ENCODE measurements around the gene PSMB2. TPM values are rescaled to one million over a fixed set of nuclear protein-coding genes. Genes with fewer than 3 reads are reported as not detected.
A peak's percentile ranks its signal among the peaks of the same experiment; 100 is the strongest.

The PSMB2 gene
- total and polyA plus RNA-seq, 2 experiments from 2014 or later = 29.0 to 106 TPM

GRCh38 chr1:35569936-35570335, 71.4 kb downstream of the PSMB2 start:
- no peak for TF ChIP-seq EZH2 (IDR thresholded peaks at IDR 0.05; ENCODE audit: insufficient read depth, poor library complexity, severe bottlenecking)
- TF ChIP-seq EZH2phosphoT487 (IDR thresholded peaks at IDR 0.05; ENCODE audit: insufficient read depth, low read depth) = no peak
- Histone ChIP-seq H3K4me2 (ENCODE audit: unreplicated experiment) (no peak overlapping the region), H3F3A (ENCODE audit: insufficient read depth) (peaks cover 10% of the 10 kb centered on the region)

GRCh38 chr1:35568975-35569395, 72.3 kb downstream of the PSMB2 start:
- Histone ChIP-seq H3K79me2 (ENCODE audit: insufficient read depth) (no peaks in the 10 kb centered on the region), H3F3A (ENCODE audit: insufficient read depth) (peaks cover 10% of the 10 kb centered on the region), H3K4me1 (ENCODE audit: insufficient read depth) (peaks cover 13% of the 10 kb centered on the region), H3K27me3 (replicated peaks; ENCODE audit: insufficient read depth) (no peaks in the 10 kb centered on the region), H3K36me3 (ENCODE audit: low read depth) (no peaks in the 10 kb centered on the region), H3K9ac (no peak overlapping the region), H2AFZ (no peak overlapping the region), H3K27ac (no peak overlapping the region), H4K20me1 (ENCODE audit: insufficient read depth) (no peaks in the 10 kb centered on the region), H3K9me3 (ENCODE audit: low read depth) (no peaks in the 10 kb centered on the region), H3K4me2 (ENCODE audit: unreplicated experiment) (no peak overlapping the region), H3K4me3 (no peak overlapping the region), H3K9me2 (ENCODE audit: insufficient read depth) (no peaks in the 10 kb centered on the region)
- in situ Hi-C loops (cut with MboI) = no loop called here
- WGBS, 2 experiments (ENCODE audit: low coverage in 1 of 2, low lambda C conversion rate in 2 of 2, missing lambda C conversion rate in 2 of 2) = 19 to 20% methylated on average over 4 of the region's 4 CpGs
- peak; percentile 79 for DNase-seq
- TF ChIP-seq EZH2phosphoT487 (IDR thresholded peaks at IDR 0.05; ENCODE audit: insufficient read depth, low read depth) = no peak
- no peak for TF ChIP-seq EZH2 (IDR thresholded peaks at IDR 0.05; ENCODE audit: insufficient read depth, poor library complexity, severe bottlenecking)

More at GRCh38 chr1:35569936-35570335, 71.4 kb downstream of the PSMB2 start:
- WGBS, 2 experiments (ENCODE audit: low coverage in 1 of 2, low lambda C conversion rate in 2 of 2, missing lambda C conversion rate in 2 of 2) = 47 to 62% methylated on average over 1 of the region's 1 CpG
- peaks cover 13% of the 10 kb centered on the region for H3K4me1 ChIP-seq (ENCODE audit: insufficient read depth)
- no peak overlapping the region for H3K4me3 ChIP-seq
- H3K79me2 ChIP-seq (ENCODE audit: insufficient read depth) = no peaks in the 10 kb centered on the region
- H3K9me3 ChIP-seq (ENCODE audit: low read depth) = no peaks in the 10 kb centered on the region
- no peak overlapping the region for H2AFZ ChIP-seq
- no peaks in the 10 kb centered on the region for H4K20me1 ChIP-seq (ENCODE audit: insufficient read depth)
- no peak overlapping the region for H3K9ac ChIP-seq
- H3K27ac ChIP-seq = no peak overlapping the region
- H3K9me2 ChIP-seq (ENCODE audit: insufficient read depth) = no peaks in the 10 kb centered on the region
- no peaks in the 10 kb centered on the region for H3K36me3 ChIP-seq (ENCODE audit: low read depth)
- peak; percentile 86 for DNase-seq
- in situ Hi-C loops (cut with MboI) = loop anchor here (5.0 kb wide), 1 partner anchor 152 kb away; no protein-coding TSS in a partner anchor
- H3K27me3 ChIP-seq (replicated peaks; ENCODE audit: insufficient read depth) = no peaks in the 10 kb centered on the region

GRCh38 chr1:35567947-35568558, 73.3 kb downstream of the PSMB2 start:
- Histone ChIP-seq H2AFZ (no peak overlapping the region), H3K9me2 (ENCODE audit: insufficient read depth) (no peaks in the 10 kb centered on the region), H4K20me1 (ENCODE audit: insufficient read depth) (no peaks in the 10 kb centered on the region), H3K27ac (no peak overlapping the region), H3F3A (ENCODE audit: insufficient read depth) (peaks cover 10% of the 10 kb centered on the region), H3K9me3 (ENCODE audit: low read depth) (no peaks in the 10 kb centered on the region), H3K4me1 (ENCODE audit: insufficient read depth) (peaks cover 13% of the 10 kb centered on the region), H3K4me3 (no peak overlapping the region), H3K4me2 (ENCODE audit: unreplicated experiment) (no peak overlapping the region), H3K9ac (no peak overlapping the region), H3K36me3 (ENCODE audit: low read depth) (no peaks in the 10 kb centered on the region), H3K27me3 (replicated peaks; ENCODE audit: insufficient read depth) (no peaks in the 10 kb centered on the region), H3K79me2 (ENCODE audit: insufficient read depth) (no peaks in the 10 kb centered on the region)
- WGBS, 2 experiments (ENCODE audit: low coverage in 1 of 2, low lambda C conversion rate in 2 of 2, missing lambda C conversion rate in 2 of 2) = 67 to 73% methylated on average over 9 of the region's 9 CpGs
- no peak for TF ChIP-seq EZH2 (IDR thresholded peaks at IDR 0.05; ENCODE audit: insufficient read depth, poor library complexity, severe bottlenecking)
- no peak for DNase-seq
- in situ Hi-C loops (cut with MboI) = no loop called here

GRCh38 chr1:35565742-35566133, 75.6 kb downstream of the PSMB2 start:
- no peak overlapping the region for H3K4me2 ChIP-seq (ENCODE audit: unreplicated experiment)
- no peaks in the 10 kb centered on the region for H3K27me3 ChIP-seq (replicated peaks; ENCODE audit: insufficient read depth)
- H3K9me3 ChIP-seq (ENCODE audit: low read depth) = no peaks in the 10 kb centered on the region
- H3K4me3 ChIP-seq = no peak overlapping the region
- WGBS, 2 experiments (ENCODE audit: low coverage in 1 of 2, low lambda C conversion rate in 2 of 2, missing lambda C conversion rate in 2 of 2) = 92 to 96% methylated on average over 10 to 11 of the region's 11 CpGs
- H3K79me2 ChIP-seq (ENCODE audit: insufficient read depth) = no peaks in the 10 kb centered on the region
- no peaks in the 10 kb centered on the region for H4K20me1 ChIP-seq (ENCODE audit: insufficient read depth)
- H3K9me2 ChIP-seq (ENCODE audit: insufficient read depth) = no peaks in the 10 kb centered on the region
- H3K36me3 ChIP-seq (ENCODE audit: low read depth) = no peaks in the 10 kb centered on the region
- no peak for TF ChIP-seq EZH2 (IDR thresholded peaks at IDR 0.05; ENCODE audit: insufficient read depth, poor library complexity, severe bottlenecking)
- TF ChIP-seq EZH2phosphoT487 (IDR thresholded peaks at IDR 0.05; ENCODE audit: insufficient read depth, low read depth) = no peak
- DNase-seq = no peak
- H2AFZ ChIP-seq = no peak overlapping the region
- H3K4me1 ChIP-seq (ENCODE audit: insufficient read depth) = peaks cover 13% of the 10 kb centered on the region
- in situ Hi-C loops (cut with MboI) = no loop called here
- H3F3A ChIP-seq (ENCODE audit: insufficient read depth) = peaks cover 10% of the 10 kb centered on the region
- H3K9ac ChIP-seq = no peak overlapping the region
- H3K27ac ChIP-seq = no peak overlapping the region

Measured in GM23248 (cell line).